Ishikawa (cell line): ENCODE data around the gene RABIF.

Experiments used
- CEBPB ChIP-seq: IDR thresholded peaks from 2 replicates; pipeline ENCODE4 v1.6.1; 2012
- CREB1 ChIP-seq: IDR thresholded peaks from 2 replicates; pipeline ENCODE4 v1.6.1; 2012; ENCODE audit warnings: low read depth
- EGR1 ChIP-seq: IDR thresholded peaks from 2 replicates; pipeline ENCODE4 v1.6.1; 2012
- EP300 ChIP-seq: IDR thresholded peaks from 2 replicates; pipeline ENCODE4 v1.6.1; 2012; ENCODE audit warnings: borderline replicate concordance
- FOXM1 ChIP-seq: IDR thresholded peaks from 2 replicates; pipeline ENCODE4 v1.6.1; 2012; ENCODE audit warnings: low read depth, borderline replicate concordance
- NFIC ChIP-seq: IDR thresholded peaks from 2 replicates; pipeline ENCODE4 v1.6.1; 2012
- RAD21 ChIP-seq: IDR thresholded peaks from 2 replicates; pipeline ENCODE4 v1.6.1; 2012; ENCODE audit warnings: low read depth
- REST ChIP-seq: IDR thresholded peaks from 2 replicates; pipeline ENCODE4 v1.6.1; 2012; ENCODE audit warnings: low read depth, mild to moderate bottlenecking
- TAF1 ChIP-seq: IDR thresholded peaks from 2 replicates; pipeline ENCODE4 v1.6.1; 2012; ENCODE audit warnings: low read depth, mild to moderate bottlenecking
- TCF12 ChIP-seq: IDR thresholded peaks from 2 replicates; pipeline ENCODE4 v1.6.1; 2012; ENCODE audit warnings: low read depth
- TEAD4 ChIP-seq: IDR thresholded peaks from 2 replicates; pipeline ENCODE4 v1.6.1; 2012
- YY1 ChIP-seq: IDR thresholded peaks from 2 replicates; pipeline ENCODE4 v1.6.1; 2012; ENCODE audit warnings: low read depth
- ZBTB7A ChIP-seq: IDR thresholded peaks from 2 replicates; pipeline ENCODE4 v1.6.1; 2012; ENCODE audit warnings: low read depth
- TF ChIP-seq, protein P1 (sequence below): IDR thresholded peaks from 2 replicates; pipeline ENCODE4 v1.6.1; 2012
- TF ChIP-seq, protein P2 (sequence below): IDR thresholded peaks from 2 replicates; pipeline ENCODE4 v1.6.1; 2012

The RABIF gene

GRCh38 chr1:202850593-202851362 is 38.2 kb downstream of the RABIF start:
- no peak for TF ChIP-seq CEBPB
- TF ChIP-seq ZBTB7A = no peak
- TF ChIP-seq TEAD4 = no peak
- no peak for TF ChIP-seq RAD21
- TF ChIP-seq YY1 = no peak
- TF ChIP-seq TCF12 = no peak
- no peak for TF ChIP-seq FOXM1
- no peak for TF ChIP-seq CREB1
- TF ChIP-seq TAF1 = no peak
- TF ChIP-seq EP300 = no peak
- no peak for TF ChIP-seq EGR1
- no peak for TF ChIP-seq REST
- TF ChIP-seq NFIC = no peak
- TF ChIP-seq, protein P1, sequence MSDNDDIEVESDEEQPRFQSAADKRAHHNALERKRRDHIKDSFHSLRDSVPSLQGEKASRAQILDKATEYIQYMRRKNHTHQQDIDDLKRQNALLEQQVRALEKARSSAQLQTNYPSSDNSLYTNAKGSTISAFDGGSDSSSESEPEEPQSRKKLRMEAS = no peak
- TF ChIP-seq, protein P2, sequence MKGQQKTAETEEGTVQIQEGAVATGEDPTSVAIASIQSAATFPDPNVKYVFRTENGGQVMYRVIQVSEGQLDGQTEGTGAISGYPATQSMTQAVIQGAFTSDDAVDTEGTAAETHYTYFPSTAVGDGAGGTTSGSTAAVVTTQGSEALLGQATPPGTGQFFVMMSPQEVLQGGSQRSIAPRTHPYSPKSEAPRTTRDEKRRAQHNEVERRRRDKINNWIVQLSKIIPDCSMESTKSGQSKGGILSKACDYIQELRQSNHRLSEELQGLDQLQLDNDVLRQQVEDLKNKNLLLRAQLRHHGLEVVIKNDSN = no peak

- TF ChIP-seq REST = no peak
- TF ChIP-seq TEAD4 = no peak
- TF ChIP-seq NFIC = no peak
- no peak for TF ChIP-seq TAF1
- TF ChIP-seq, protein P2 = no peak
- TF ChIP-seq FOXM1 = no peak
- no peak for TF ChIP-seq EP300
- no peak for TF ChIP-seq YY1
- TF ChIP-seq TCF12 = no peak
- no peak for TF ChIP-seq CEBPB
- TF ChIP-seq ZBTB7A = no peak
- TF ChIP-seq RAD21 = no peak
- TF ChIP-seq CREB1 = no peak
- TF ChIP-seq EGR1 = no peak
- TF ChIP-seq, protein P1 = no peak
Observed at GRCh38 chr1:202848191-202848542, 40.8 kb downstream of the RABIF start.

DNA sequence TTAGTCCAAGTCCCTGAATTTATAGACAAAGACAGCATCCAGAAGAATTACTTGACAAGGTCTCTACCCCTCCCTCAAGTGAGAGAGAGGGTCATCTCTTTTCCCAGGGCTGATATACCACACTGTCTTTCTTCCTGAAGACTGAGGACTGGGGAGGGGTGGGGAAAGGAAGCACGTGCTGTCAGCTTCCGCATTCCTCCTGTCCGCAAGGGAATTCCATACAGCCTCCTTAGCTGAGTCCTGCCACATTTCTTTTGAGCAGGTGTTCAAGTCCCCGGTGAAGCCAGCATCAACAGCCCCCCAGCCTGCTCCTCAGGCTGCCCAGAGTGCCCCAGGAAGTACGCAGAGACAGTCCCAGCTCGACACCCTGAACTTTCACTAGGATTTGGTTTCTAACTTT is 44.0 kb downstream of the RABIF start:
- TF ChIP-seq TCF12 (no peak), FOXM1 (no peak), REST (no peak), TAF1 (no peak), RAD21 (no peak)
- TF ChIP-seq, protein P2 = no peak

GRCh38 chr1:202844259-202844658 is 44.7 kb downstream of the RABIF start:
- TF ChIP-seq, protein P1 = no peak
- no peak for TF ChIP-seq CEBPB
- no peak for TF ChIP-seq CREB1
- TF ChIP-seq TEAD4 = no peak
- no peak for TF ChIP-seq FOXM1
- no peak for TF ChIP-seq REST
- TF ChIP-seq RAD21 = no peak
- TF ChIP-seq, protein P2 = no peak
- TF ChIP-seq YY1 = no peak
- no peak for TF ChIP-seq EGR1
- TF ChIP-seq TAF1 = no peak
- TF ChIP-seq EP300 = no peak
- no peak for TF ChIP-seq NFIC
- TF ChIP-seq TCF12 = no peak
- TF ChIP-seq ZBTB7A = no peak
